Activated T-helper 9 cell treated with anti-CD3 and anti-CD28 coated beads, Interleukin-2, amount 50 U/mL, for 16 hours (primary cell): ENCODE measurements around the gene KRTAP20-1.

ENCODE experiments used
- DNase-seq: peaks from one replicate; pipeline ENCODE4 v3.0.0-alpha.2; 2020; ENCODE audit warnings: low read depth

Gene KRTAP20-1

GRCh38 chr21:30646904-30647414, 30.7 kb downstream of the KRTAP20-1 start:
- no peak for DNase-seq

DNA sequence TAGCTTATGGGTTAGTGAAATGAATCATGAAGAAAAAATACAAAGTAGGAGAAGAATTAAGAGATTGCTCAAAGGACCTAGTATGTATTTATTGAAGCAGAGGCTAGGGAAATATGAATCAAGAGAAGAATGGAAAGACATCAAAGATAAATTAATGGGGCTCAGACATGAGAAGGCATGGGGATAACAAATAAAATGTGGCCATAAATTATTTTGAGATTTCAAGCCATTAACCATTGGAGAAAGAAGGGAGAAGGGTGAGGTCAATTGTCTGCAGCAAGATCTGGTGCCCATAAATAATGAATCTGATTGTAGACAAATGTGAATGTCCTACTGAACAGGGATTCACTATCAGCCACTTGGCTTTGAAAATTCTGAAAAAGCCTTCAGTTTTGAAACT, 36.7 kb downstream of the KRTAP20-1 start:
- DNase-seq = no peak
